Thyroid gland (tissue), 4 donors: ENCODE measurements around the gene GPR37.

Source experiments
- CTCF ChIP-seq, 6 experiments: fragments of 200-600 bp in 3 of 6; fragments of 450-650 bp in 3 of 6; sonication (generic) in 3 of 6; IDR thresholded peaks; one replicate each; pipeline ENCODE4 v1.5.1; 2016 to 2019; ENCODE audit warnings: antibody characterized with exemption in 6 of 6, mild to moderate bottlenecking in 2 of 6, inconsistent platforms in 1 of 6, moderate library complexity in 1 of 6
- POLR2A ChIP-seq, 2 donors: fragments of 450-650 bp; IDR thresholded peaks; one replicate each; pipeline ENCODE4 v1.6.1; 2017; ENCODE audit warnings: antibody characterized with exemption in 2 of 2, mild to moderate bottlenecking in 2 of 2, moderate library complexity in 1 of 2

GRCh38 chr7:124810605-124811004 is 45.0 kb upstream of the GPR37 start:
- TF ChIP-seq CTCF (IDR thresholded peaks at IDR 0.05) (no peak), POLR2A (IDR thresholded peaks at IDR 0.05) (no peak)
